Measurements from ENCODE around the gene NDUFB1.

NDUFB1 gene

DNA sequence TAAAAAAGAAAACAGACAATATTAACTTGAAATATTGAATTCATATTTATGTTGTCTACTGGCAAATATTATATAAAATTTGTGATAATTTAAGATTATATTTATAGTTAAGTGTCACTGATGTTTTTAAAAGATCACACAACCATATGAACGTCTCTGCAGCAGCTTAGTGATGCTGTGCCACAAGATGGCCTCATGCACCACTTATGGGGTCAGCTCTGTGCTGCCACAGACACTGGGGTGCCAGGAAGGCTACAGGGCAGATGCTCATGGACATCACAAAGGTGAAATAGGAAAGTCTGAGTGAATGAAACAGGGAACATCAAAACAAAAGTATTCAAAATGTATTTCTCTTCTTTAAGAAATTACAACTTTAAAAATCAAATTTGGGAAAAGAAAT, 28.2 kb downstream of the NDUFB1 start:
- DNase-seq (ENCODE audit: low read depth): no peak

- DNase-seq (ENCODE audit: low read depth): no peak
These were observed 33.0 kb downstream of the NDUFB1 start for GRCh38 chr14:92088494-92088893.

DNA sequence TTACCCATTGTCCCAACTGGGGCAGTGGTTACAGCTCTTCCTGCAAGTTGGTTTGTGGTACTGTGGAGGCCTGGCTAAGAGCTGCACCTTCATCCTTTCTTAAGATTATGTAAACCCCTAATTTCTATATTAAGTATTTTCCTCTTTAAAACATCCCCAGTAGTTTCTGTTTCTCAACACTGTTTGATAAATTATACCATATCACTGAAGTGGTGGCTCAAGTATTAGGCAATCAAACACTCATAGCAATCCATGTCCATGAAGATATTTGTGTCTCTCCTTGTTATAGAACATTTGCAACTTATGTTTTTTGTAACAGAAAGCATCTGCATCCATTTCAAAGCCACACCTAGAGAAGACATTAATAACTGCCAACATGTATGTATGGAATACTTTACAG, 47.0 kb downstream of the NDUFB1 start:
- no peak for DNase-seq (ENCODE audit: low read depth)
